ENCODE results near the gene PHACTR3.

The PHACTR3 gene

GRCh38 chr20:59777814-59778575 is 173.7 kb downstream of the PHACTR3 start:
- DNase-seq (ENCODE audit: low read depth) = no peak

GRCh38 chr20:59778615-59779200 is 174.4 kb downstream of the PHACTR3 start:
- DNase-seq (ENCODE audit: low read depth) = no peak

GRCh38 chr20:59779656-59780380 is 175.5 kb downstream of the PHACTR3 start:
- no peak for DNase-seq (ENCODE audit: low read depth)

- no peak for DNase-seq (ENCODE audit: low read depth)
Measured at GRCh38 chr20:59780494-59781185, 176.3 kb downstream of the PHACTR3 start.

- DNase-seq (ENCODE audit: low read depth) = no peak
Measured at GRCh38 chr20:59781226-59781625, 176.9 kb downstream of the PHACTR3 start.

GRCh38 chr20:59782986-59783640 is 178.8 kb downstream of the PHACTR3 start:
- DNase-seq (ENCODE audit: low read depth) = peak; percentile 21

GRCh38 chr20:59783641-59784010 is 179.3 kb downstream of the PHACTR3 start:
- no peak for DNase-seq (ENCODE audit: low read depth)

- no peak for DNase-seq (ENCODE audit: low read depth)
Measured at GRCh38 chr20:59784365-59784764, 180.0 kb downstream of the PHACTR3 start.

GRCh38 chr20:59784791-59785668 is 180.7 kb downstream of the PHACTR3 start:
- DNase-seq (ENCODE audit: low read depth) = no peak

- DNase-seq (ENCODE audit: low read depth) = no peak
Measured at GRCh38 chr20:59785669-59785959, 181.3 kb downstream of the PHACTR3 start.

- DNase-seq (ENCODE audit: low read depth) = no peak
Measured at GRCh38 chr20:59785986-59786795, 181.9 kb downstream of the PHACTR3 start.

GRCh38 chr20:59786801-59787537 is 182.6 kb downstream of the PHACTR3 start:
- no peak for DNase-seq (ENCODE audit: low read depth)

- DNase-seq (ENCODE audit: low read depth) = no peak
Measured at GRCh38 chr20:59787538-59787890, 183.2 kb downstream of the PHACTR3 start.

- DNase-seq (ENCODE audit: low read depth) = no peak
Measured at GRCh38 chr20:59788196-59788735, 183.9 kb downstream of the PHACTR3 start.

- DNase-seq (ENCODE audit: low read depth) = no peak
Measured at GRCh38 chr20:59788811-59789397, 184.6 kb downstream of the PHACTR3 start.

- DNase-seq (ENCODE audit: low read depth) = no peak
Measured at GRCh38 chr20:59789686-59790085, 185.3 kb downstream of the PHACTR3 start.

GRCh38 chr20:59790346-59790745 is 186.0 kb downstream of the PHACTR3 start:
- no peak for DNase-seq (ENCODE audit: low read depth)

- DNase-seq (ENCODE audit: low read depth) = no peak
Measured at GRCh38 chr20:59792300-59792699, 188.0 kb downstream of the PHACTR3 start.

GRCh38 chr20:59794555-59794954 is 190.2 kb downstream of the PHACTR3 start:
- no peak for DNase-seq (ENCODE audit: low read depth)

Measured in iris pigment epithelial cell (primary cell).